ENCODE results near the gene CASP2.

CASP2 gene

GRCh38 chr7:143281529-143281928 lies 6.6 kb upstream of the CASP2 start:
- H3K4me3 ChIP-seq (ENCODE audit: low read depth, low read length): no peak overlapping the region
- TF ChIP-seq CTCF (IDR thresholded peaks at IDR 0.05; ENCODE audit: low read depth, low read length) (no peak), MAX (IDR thresholded peaks at IDR 0.05; ENCODE audit: low read depth, low read length) (no peak), MYC (IDR thresholded peaks at IDR 0.05; ENCODE audit: low read depth, low read length) (no peak), POLR2A (IDR thresholded peaks at IDR 0.05; ENCODE audit: extremely low read depth, insufficient read length) (no peak)
- DNase-seq (ENCODE audit: low read depth): no peak

DNA sequence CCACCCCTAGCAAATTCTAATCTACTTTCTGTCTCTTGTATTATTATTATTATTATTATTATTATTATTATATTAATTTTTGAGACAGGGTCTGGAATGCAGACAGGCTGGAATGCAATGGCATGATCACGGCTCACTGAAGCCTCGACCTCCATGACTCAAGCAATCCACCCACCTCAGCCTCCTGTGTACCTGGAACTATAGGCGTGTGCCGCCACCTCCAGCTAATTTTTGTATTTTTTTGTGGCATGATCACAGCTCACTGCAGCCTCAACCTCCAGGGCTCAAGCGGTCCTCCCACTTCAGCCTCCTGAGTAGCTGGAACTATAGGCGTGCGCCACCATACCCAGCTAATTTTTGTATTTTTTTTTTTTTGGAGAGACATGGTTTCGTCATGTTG lies 6.0 kb upstream of the CASP2 start:
- no peak overlapping the region for H3K4me3 ChIP-seq (ENCODE audit: low read depth, low read length)
- TF ChIP-seq POLR2A (IDR thresholded peaks at IDR 0.05; ENCODE audit: extremely low read depth, insufficient read length): no peak
- TF ChIP-seq MYC (IDR thresholded peaks at IDR 0.05; ENCODE audit: low read depth, low read length): no peak
- no peak for TF ChIP-seq CTCF (IDR thresholded peaks at IDR 0.05; ENCODE audit: low read depth, low read length)
- TF ChIP-seq MAX (IDR thresholded peaks at IDR 0.05; ENCODE audit: low read depth, low read length): no peak
- DNase-seq (ENCODE audit: low read depth): no peak

DNA sequence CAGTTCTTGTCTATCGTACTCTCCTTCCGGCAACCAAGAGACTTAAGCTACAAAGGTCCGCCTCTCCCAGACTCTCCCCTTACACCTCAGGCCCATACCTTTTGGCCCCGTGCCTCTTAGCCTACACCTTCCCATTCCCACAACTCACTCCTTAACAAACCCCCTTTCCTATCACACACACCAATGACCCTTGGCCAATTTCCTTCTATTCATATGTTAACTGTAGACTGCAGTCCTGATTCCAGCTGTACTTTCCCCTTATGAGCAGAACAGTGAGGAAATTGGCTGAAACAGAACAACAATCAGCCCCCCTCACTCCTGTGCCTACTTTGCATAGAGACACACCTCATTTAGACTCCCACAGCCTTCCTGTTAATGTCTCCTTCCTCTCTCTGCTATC lies 4.8 kb upstream of the CASP2 start:
- DNase-seq (ENCODE audit: low read depth): no peak
- no peak overlapping the region for H3K4me3 ChIP-seq (ENCODE audit: low read depth, low read length)
- TF ChIP-seq MYC (IDR thresholded peaks at IDR 0.05; ENCODE audit: low read depth, low read length): no peak
- TF ChIP-seq POLR2A (IDR thresholded peaks at IDR 0.05; ENCODE audit: extremely low read depth, insufficient read length): no peak
- TF ChIP-seq CTCF (IDR thresholded peaks at IDR 0.05; ENCODE audit: low read depth, low read length): no peak
- TF ChIP-seq MAX (IDR thresholded peaks at IDR 0.05; ENCODE audit: low read depth, low read length): no peak

DNA sequence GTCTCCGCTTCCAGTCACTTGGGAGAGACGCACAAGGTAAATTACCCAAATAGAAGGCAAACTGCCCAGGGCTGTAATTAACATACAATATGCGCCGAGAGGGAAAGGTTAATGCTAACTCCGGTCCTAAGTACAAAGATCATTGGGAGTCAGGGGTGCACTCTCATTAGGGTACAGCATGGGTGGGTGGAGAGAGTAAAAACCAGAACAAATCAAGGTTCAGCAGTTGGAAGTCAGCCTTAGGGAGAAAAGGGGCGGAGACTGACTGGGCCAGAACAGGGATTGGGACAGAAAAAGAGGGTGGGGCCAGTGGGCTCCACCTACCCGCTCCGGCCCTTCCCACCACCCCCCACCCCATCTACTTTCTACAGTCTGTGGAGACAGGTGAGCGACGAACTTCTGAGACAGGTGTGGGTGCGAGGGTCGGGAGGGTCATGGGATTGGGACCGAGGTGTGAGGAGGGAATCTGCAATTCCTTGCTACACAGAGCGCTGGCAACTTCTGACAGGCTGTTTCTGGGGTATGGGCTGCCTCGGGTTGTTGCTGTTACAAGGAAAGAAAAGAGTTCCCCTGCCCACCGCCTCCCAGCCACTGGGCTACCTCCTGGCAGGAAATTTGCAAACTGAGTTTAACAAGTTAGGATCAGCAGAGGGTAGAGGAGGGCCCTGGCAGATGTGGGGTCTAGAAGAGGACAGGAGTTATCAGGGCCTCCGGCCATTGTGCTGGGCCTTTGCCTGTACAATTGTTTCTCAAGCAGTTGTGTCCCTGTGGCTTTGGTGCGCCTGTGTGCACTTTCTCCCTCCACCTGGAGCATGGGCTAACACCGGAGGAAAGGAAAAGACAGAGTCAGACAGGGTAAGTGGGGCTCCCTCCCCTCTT lies 3.3 kb upstream of the CASP2 start, which contains the start of gene TMEM139:
Gene TMEM139, plus strand, starts transcription at position 368 of the 879 bp plus-strand sequence. CDS start 1,000 bp downstream, outside the sequence.
- TF ChIP-seq CTCF (IDR thresholded peaks at IDR 0.05; ENCODE audit: low read depth, low read length) (no peak), MAX (IDR thresholded peaks at IDR 0.05; ENCODE audit: low read depth, low read length) (no peak), POLR2A (IDR thresholded peaks at IDR 0.05; ENCODE audit: extremely low read depth, insufficient read length) (no peak)
- no peak within 1 kb of the TSS for H3K4me3 ChIP-seq (ENCODE audit: low read depth, low read length)
- no peak for DNase-seq (ENCODE audit: low read depth)

DNA sequence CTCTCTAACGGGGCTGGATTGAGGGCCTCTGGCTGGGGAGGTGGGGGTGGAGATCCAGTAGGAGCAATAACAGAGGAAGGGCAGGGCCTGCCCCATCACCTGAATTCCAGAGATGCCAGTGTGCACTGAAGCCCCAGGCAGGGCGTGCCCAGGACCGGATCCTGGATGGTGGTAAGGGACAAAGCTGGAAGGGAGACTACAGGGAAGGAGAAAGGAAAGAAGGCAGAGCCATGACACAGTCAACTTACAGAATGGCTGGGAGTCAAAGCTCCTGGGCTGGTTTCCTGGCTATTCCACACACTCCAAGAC lies 2.7 kb upstream of the CASP2 start:
- no peak for DNase-seq (ENCODE audit: low read depth)
- H3K4me3 ChIP-seq (ENCODE audit: low read depth, low read length): no peak overlapping the region
- TF ChIP-seq CTCF (IDR thresholded peaks at IDR 0.05; ENCODE audit: low read depth, low read length) (no peak), POLR2A (IDR thresholded peaks at IDR 0.05; ENCODE audit: extremely low read depth, insufficient read length) (no peak), MYC (IDR thresholded peaks at IDR 0.05; ENCODE audit: low read depth, low read length) (no peak), MAX (IDR thresholded peaks at IDR 0.05; ENCODE audit: low read depth, low read length) (no peak)
